GM12878 (cell line): ENCODE measurements around the gene SALL1.

Experiments
- BACH1 ChIP-seq: fragments of 450-650 bp; IDR thresholded peaks from 2 replicates; pipeline ENCODE4 v1.6.1; 2017; ENCODE audit warnings: mild to moderate bottlenecking, borderline replicate concordance
- BHLHE40 ChIP-seq, 2 experiments: fragments of 450-650 bp in 1 of 2; IDR thresholded peaks; 2 replicates each; pipeline ENCODE4 v1.6.1; 2011 to 2017; ENCODE audit warnings: low read depth in 2 of 2, borderline replicate concordance in 1 of 2, improper control_type of control experiment in 1 of 2, low read length in 1 of 2, mild to moderate bottlenecking in 1 of 2
- CTCF ChIP-seq, 3 experiments: IDR thresholded peaks in 2 of 3; conservative IDR thresholded peaks in 1 of 3; 2 replicates each; pipeline ENCODE4 v1.5.1; 2011; ENCODE audit warnings: low read depth in 3 of 3, low read length in 3 of 3, mild to moderate bottlenecking in 3 of 3, control low read depth in 2 of 3, moderate library complexity in 2 of 3, inconsistent platforms in 1 of 3, mixed read lengths in 1 of 3; ENCODE audit not compliant: control insufficient read depth in 2 of 3, insufficient read depth in 1 of 3; ENCODE audit errors: extremely low read depth in 1 of 3
- EP300 ChIP-seq, 2 experiments: fragments of 150-350 bp in 1 of 2; IDR thresholded peaks; 2 replicates each; pipeline ENCODE4 v1.6.1; 2011 to 2012; ENCODE audit warnings: low read depth in 2 of 2, low read length in 2 of 2, borderline replicate concordance in 1 of 2, improper control_type of control experiment in 1 of 2, inconsistent platforms in 1 of 2; ENCODE audit not compliant: control insufficient read depth in 1 of 2
- IRF4 ChIP-seq: IDR thresholded peaks from 2 replicates; pipeline ENCODE4 v1.6.1; 2011; ENCODE audit warnings: low read depth, low read length
- MXI1 ChIP-seq: fragments of 150-350 bp; IDR thresholded peaks from 2 replicates; pipeline ENCODE4 v1.6.1; 2011; ENCODE audit warnings: low read depth, mild to moderate bottlenecking, inconsistent platforms, low read length, improper control_type of control experiment
- SPI1 ChIP-seq: IDR thresholded peaks from 2 replicates; pipeline ENCODE4 v1.6.1; 2011; ENCODE audit warnings: low read depth, mild to moderate bottlenecking, low read length, moderate library complexity, borderline replicate concordance; ENCODE audit not compliant: insufficient read depth
- SUZ12 ChIP-seq: fragments of 200-600 bp; sonication (generic); IDR thresholded peaks from one replicate; pipeline ENCODE4 v1.6.1; 2018; ENCODE audit warnings: antibody characterized with exemption, mild to moderate bottlenecking; ENCODE audit not compliant: unreplicated experiment
- TF ChIP-seq, protein P1 (sequence below): fragments of 450-650 bp; IDR thresholded peaks from 2 replicates; pipeline ENCODE4 v1.6.1; 2016; ENCODE audit warnings: mild to moderate bottlenecking

GRCh38 chr16:51121850-51122249 lies 29.2 kb downstream of the SALL1 start:
- TF ChIP-seq CTCF (IDR thresholded peaks at IDR 0.05 in 2 of 3, conservative IDR thresholded peaks at IDR 0.05 in 1 of 3; ENCODE audit: control insufficient read depth in 2 of 3, extremely low read depth in 1 of 3, insufficient read depth in 1 of 3, low read depth in 3 of 3, low read length in 3 of 3) (no peak), SPI1 (no peak), BHLHE40 (IDR thresholded peaks at IDR 0.05; ENCODE audit: borderline replicate concordance in 1 of 2, low read depth in 2 of 2, low read length in 1 of 2) (no peak), EP300 (IDR thresholded peaks at IDR 0.05; ENCODE audit: borderline replicate concordance in 1 of 2, control insufficient read depth in 1 of 2, low read depth in 2 of 2, low read length in 2 of 2) (no peak), BACH1 (no peak), IRF4 (no peak), MXI1 (no peak), SUZ12 (no peak)
- TF ChIP-seq, protein P1, sequence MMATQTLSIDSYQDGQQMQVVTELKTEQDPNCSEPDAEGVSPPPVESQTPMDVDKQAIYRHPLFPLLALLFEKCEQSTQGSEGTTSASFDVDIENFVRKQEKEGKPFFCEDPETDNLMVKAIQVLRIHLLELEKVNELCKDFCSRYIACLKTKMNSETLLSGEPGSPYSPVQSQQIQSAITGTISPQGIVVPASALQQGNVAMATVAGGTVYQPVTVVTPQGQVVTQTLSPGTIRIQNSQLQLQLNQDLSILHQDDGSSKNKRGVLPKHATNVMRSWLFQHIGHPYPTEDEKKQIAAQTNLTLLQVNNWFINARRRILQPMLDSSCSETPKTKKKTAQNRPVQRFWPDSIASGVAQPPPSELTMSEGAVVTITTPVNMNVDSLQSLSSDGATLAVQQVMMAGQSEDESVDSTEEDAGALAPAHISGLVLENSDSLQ: no peak
